ENCODE measurements around the gene PLPP2.

The PLPP2 gene

GRCh38 chr19:275958-276646 is 15.1 kb downstream of the PLPP2 start:
- TF ChIP-seq TAF1 (IDR thresholded peaks at IDR 0.05; ENCODE audit: borderline replicate concordance, insufficient read depth, low read length) (no peak), FOXP2 (optimal IDR thresholded peaks at IDR 0.05; ENCODE audit: borderline replicate concordance, extremely low read depth, extremely low read length, insufficient read depth) (no peak), POLR2AphosphoS5 (IDR thresholded peaks at IDR 0.05; ENCODE audit: low read depth, low read length) (no peak), SIN3A (IDR thresholded peaks at IDR 0.05; ENCODE audit: borderline replicate concordance, insufficient read depth, low read length) (no peak), REST (IDR thresholded peaks at IDR 0.05; ENCODE audit: insufficient read depth in 1 of 2, low read depth in 2 of 2, low read length in 2 of 2) (no peak)

GRCh38 chr19:275000-275399 is 16.2 kb downstream of the PLPP2 start:
- TF ChIP-seq TAF1 (IDR thresholded peaks at IDR 0.05; ENCODE audit: borderline replicate concordance, insufficient read depth, low read length) = no peak
- no peak for TF ChIP-seq REST (IDR thresholded peaks at IDR 0.05; ENCODE audit: insufficient read depth in 1 of 2, low read depth in 2 of 2, low read length in 2 of 2)
- TF ChIP-seq POLR2AphosphoS5 (IDR thresholded peaks at IDR 0.05; ENCODE audit: low read depth, low read length) = no peak
- TF ChIP-seq SIN3A (IDR thresholded peaks at IDR 0.05; ENCODE audit: borderline replicate concordance, insufficient read depth, low read length) = no peak
- TF ChIP-seq FOXP2 (optimal IDR thresholded peaks at IDR 0.05; ENCODE audit: borderline replicate concordance, extremely low read depth, extremely low read length, insufficient read depth) = no peak

- TF ChIP-seq TAF1 (IDR thresholded peaks at IDR 0.05; ENCODE audit: borderline replicate concordance, insufficient read depth, low read length) (no peak), REST (IDR thresholded peaks at IDR 0.05; ENCODE audit: insufficient read depth in 1 of 2, low read depth in 2 of 2, low read length in 2 of 2) (no peak), SIN3A (IDR thresholded peaks at IDR 0.05; ENCODE audit: borderline replicate concordance, insufficient read depth, low read length) (no peak), POLR2AphosphoS5 (IDR thresholded peaks at IDR 0.05; ENCODE audit: low read depth, low read length) (no peak), FOXP2 (optimal IDR thresholded peaks at IDR 0.05; ENCODE audit: borderline replicate concordance, extremely low read depth, extremely low read length, insufficient read depth) (no peak)
These were observed 17.8 kb downstream of the PLPP2 start for GRCh38 chr19:273393-273792.

GRCh38 chr19:271856-272255 is 19.3 kb downstream of the PLPP2 start:
- TF ChIP-seq REST (IDR thresholded peaks at IDR 0.05; ENCODE audit: insufficient read depth in 1 of 2, low read depth in 2 of 2, low read length in 2 of 2) (no peak), FOXP2 (optimal IDR thresholded peaks at IDR 0.05; ENCODE audit: borderline replicate concordance, extremely low read depth, extremely low read length, insufficient read depth) (no peak), POLR2AphosphoS5 (IDR thresholded peaks at IDR 0.05; ENCODE audit: low read depth, low read length) (no peak), TAF1 (IDR thresholded peaks at IDR 0.05; ENCODE audit: borderline replicate concordance, insufficient read depth, low read length) (no peak), SIN3A (IDR thresholded peaks at IDR 0.05; ENCODE audit: borderline replicate concordance, insufficient read depth, low read length) (no peak)
